Measurements from ENCODE around the gene PARP11.
"Not testable (repeated sequence)": the region's sequence is repeated elsewhere in the genome, so short reads cannot be mapped to it uniquely, and the experiment has no call there.

GRCh38 chr12:3840833-3841232 lies 32.4 kb downstream of the PARP11 start:
- not testable (repeated sequence) for TF ChIP-seq CTCF, EP300 (IDR thresholded peaks at IDR 0.05)

Measured in gastroesophageal sphincter (tissue), 3 donors.